Bronchial epithelial cell (primary cell): ENCODE measurements around the gene IGFL4. TPM values are rescaled to one million over a fixed set of nuclear protein-coding genes. Genes with fewer than 3 reads are reported as not detected.

ENCODE experiments used
- DNase-seq: peaks from one replicate; pipeline ENCODE4 v3.0.0-alpha.2; 2010; ENCODE audit warnings: low read depth
- FAIRE-seq: peaks from 2 replicates; lab custom pipeline; 2011; peaks lifted over from hg19 to GRCh38; lab: Jason Lieb, UNC
- H3K27me3 ChIP-seq: 2 replicates; pipeline ENCODE4 v1.5.1; 2011; ENCODE audit warnings: low read length; ENCODE audit not compliant: control insufficient read depth, insufficient read depth
- H3K36me3 ChIP-seq: 2 replicates; pipeline ENCODE4 v1.5.1; 2011; ENCODE audit warnings: low read length; ENCODE audit not compliant: control insufficient read depth, insufficient read depth
- H3K4me3 ChIP-seq: 2 replicates; pipeline ENCODE4 v1.5.1; 2011; ENCODE audit warnings: mild to moderate bottlenecking, low read depth, low read length, control low read depth
- total RNA-seq: library from RNA; depleted of rRNA; stranded (reverse); fragments of >200 nt; gene quantifications from 2 replicates; pipeline ENCODE4 v1.2.1, GENCODE V29; 2014
- TF ChIP-seq, protein P1 (sequence below): IDR thresholded peaks from 2 replicates; pipeline ENCODE4 v1.5.1; 2011; ENCODE audit warnings: mild to moderate bottlenecking, moderate library complexity, low read length, control low read depth, inconsistent platforms; ENCODE audit not compliant: insufficient read depth, severe bottlenecking

Gene IGFL4
- total RNA-seq, 1 donor from 2014 or later = not detected

DNA sequence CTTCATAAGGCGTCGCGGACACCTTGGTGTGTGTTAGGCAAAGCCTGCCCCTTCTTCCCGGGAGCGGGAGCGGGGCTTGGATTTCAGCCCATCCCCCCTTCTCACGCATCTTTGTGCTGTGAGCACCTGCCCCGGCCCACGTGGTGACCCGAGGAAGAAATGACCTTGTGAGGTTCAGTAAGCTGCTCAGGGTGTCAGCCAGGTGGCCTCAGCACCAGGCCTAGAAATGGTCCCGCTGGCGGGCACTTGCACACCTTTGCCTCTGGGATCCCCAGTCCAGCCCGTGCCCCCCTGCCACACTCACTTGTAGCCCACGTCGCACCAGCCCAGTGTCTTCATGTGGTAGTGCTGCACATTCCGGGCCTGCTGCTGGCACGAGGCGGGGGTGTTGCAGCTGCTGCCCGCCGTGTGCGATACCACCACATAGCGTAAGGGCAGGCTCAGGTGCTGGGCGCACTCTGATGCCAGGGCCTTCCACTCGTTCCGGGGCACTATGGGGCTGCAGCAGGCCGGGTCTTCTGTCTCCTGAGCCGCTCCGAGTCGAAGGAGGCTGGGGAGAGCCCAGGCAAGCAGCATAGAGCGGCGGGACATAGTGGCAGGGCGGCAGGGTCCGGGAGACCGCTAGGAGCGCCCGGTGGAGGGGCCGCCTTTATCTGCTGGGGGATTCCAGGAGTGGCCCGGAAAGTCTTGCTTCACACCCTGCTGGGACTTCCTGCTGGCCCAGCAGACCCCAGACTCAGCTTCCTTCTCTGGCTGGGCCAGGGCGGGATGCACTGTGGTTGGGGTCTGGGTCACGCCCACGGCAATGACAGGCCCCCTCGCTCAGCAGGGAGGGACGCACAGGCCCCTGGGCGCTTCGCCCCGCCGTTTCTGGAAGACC is 18.1 kb downstream of the IGFL4 start, which contains the start of gene PGLYRP1:
Gene PGLYRP1 (minus strand): TSS at position 623 of the 880 bp plus-strand sequence. CDS start 32 bp downstream, at position 591.
- TF ChIP-seq, protein P1, sequence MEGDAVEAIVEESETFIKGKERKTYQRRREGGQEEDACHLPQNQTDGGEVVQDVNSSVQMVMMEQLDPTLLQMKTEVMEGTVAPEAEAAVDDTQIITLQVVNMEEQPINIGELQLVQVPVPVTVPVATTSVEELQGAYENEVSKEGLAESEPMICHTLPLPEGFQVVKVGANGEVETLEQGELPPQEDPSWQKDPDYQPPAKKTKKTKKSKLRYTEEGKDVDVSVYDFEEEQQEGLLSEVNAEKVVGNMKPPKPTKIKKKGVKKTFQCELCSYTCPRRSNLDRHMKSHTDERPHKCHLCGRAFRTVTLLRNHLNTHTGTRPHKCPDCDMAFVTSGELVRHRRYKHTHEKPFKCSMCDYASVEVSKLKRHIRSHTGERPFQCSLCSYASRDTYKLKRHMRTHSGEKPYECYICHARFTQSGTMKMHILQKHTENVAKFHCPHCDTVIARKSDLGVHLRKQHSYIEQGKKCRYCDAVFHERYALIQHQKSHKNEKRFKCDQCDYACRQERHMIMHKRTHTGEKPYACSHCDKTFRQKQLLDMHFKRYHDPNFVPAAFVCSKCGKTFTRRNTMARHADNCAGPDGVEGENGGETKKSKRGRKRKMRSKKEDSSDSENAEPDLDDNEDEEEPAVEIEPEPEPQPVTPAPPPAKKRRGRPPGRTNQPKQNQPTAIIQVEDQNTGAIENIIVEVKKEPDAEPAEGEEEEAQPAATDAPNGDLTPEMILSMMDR = no peak
- Histone ChIP-seq H3K36me3 (peaks cover 2% of the 10 kb centered on the region), H3K4me3 (no peak within 1 kb of the TSS), H3K27me3 (peaks cover 13% of the 10 kb centered on the region)
- FAIRE-seq = no peak
- DNase-seq = no peak

DNA sequence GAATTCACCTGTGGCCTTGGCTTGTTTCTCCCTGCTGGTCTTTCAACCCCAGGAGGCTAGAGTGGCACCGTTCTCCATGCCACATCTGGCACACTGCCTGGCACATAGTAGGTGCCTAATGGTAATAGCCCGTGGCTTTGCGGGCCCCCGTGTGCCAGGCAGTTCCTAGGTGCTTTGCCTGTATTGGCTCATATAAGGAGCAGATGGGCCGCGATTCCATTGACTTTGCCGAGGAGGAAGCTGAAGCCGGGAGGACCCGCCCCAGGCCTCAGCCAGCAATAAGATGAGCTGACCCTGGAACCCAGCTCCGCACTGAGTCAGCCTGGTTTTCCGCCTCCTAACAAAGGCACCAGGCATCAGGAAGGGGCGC is 18.8 kb downstream of the IGFL4 start:
- DNase-seq (no peak), FAIRE-seq (no peak)
- peaks cover 2% of the 10 kb centered on the region for H3K36me3 ChIP-seq
- no peak overlapping the region for H3K4me3 ChIP-seq
- H3K27me3 ChIP-seq = peaks cover 13% of the 10 kb centered on the region
- TF ChIP-seq, protein P1 = no peak

DNA sequence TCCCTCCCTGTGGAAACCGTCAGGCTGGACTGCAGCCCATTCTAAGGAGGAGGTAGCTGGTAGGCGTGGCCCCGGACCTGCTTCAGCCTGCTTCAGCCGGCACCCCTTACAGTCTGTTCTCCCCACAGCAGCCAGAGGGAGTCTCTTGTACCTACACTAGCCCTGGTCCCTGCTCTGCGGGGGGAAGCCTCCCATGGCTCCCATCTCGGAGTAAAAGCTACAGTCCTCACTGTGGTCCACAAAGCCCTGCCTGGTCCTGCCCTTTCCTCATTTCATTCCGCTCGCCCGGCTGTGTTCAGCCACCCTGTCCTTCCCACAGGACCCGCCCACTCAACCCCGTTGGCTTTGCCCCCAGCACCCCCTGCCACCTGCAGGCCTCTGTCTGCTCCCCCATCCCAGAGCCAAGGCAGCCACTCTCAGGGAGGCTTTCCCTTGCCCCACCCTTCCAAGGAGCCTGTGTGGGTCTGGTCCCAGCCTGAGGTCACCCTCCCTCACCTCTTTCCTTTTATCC is 19.2 kb downstream of the IGFL4 start:
- peaks cover 13% of the 10 kb centered on the region for H3K27me3 ChIP-seq
- FAIRE-seq (no peak), DNase-seq (peak; percentile 52)
- no peak overlapping the region for H3K4me3 ChIP-seq
- TF ChIP-seq, protein P1 = peak; percentile 50
- peaks cover 2% of the 10 kb centered on the region for H3K36me3 ChIP-seq

DNA sequence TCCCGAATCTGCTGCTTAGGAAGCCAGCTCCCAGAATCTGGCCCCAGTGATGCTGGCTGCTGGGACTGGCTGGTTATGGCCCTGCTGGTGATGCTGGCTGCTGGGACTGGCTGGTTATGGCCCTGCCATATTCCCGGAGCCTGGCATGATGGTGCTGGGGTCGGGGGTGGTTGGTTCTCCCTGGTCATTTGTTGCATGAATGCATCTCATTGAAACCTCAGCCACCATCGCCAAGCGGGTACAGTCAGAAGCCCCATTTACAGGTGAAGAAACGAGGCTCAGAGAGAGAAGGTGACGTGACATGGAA is 20.0 kb downstream of the IGFL4 start:
- H3K4me3 ChIP-seq = no peak overlapping the region
- TF ChIP-seq, protein P1 = no peak
- no peak for DNase-seq
- peaks cover 2% of the 10 kb centered on the region for H3K36me3 ChIP-seq
- FAIRE-seq = no peak
- H3K27me3 ChIP-seq = peaks cover 13% of the 10 kb centered on the region

DNA sequence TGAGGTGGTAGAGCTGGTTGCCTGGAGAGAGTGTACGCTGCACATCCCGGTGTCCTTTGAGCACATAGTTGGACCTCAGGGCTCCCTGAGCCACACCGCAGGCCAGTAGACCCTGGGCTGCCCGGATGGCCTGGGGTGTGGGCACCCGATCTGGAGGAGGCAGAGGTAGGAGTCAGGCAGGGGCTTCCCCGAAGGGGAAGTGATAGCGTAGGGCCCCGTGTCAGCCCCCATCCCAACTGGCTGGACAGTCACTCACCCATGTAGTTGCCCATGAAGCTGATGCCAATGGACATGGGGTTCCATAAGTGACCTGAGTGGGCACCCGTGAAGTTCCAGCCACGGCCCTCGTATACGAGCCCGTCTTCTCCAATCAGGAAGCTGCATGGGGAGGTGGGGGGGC is 21.5 kb downstream of the IGFL4 start:
- Histone ChIP-seq H3K4me3 (no peak overlapping the region), H3K36me3 (peaks cover 2% of the 10 kb centered on the region), H3K27me3 (peaks cover 15% of the 10 kb centered on the region)
- TF ChIP-seq, protein P1 = no peak
- DNase-seq = no peak
- no peak for FAIRE-seq
